Stimulated activated naive CD8-positive, alpha-beta T cell treated with anti-CD3 and anti-CD28 coated beads, Interleukin-15, Interleukin-2, amounts not matched to agents 100 ng/mL and 50 ng/mL, for 24 hours (primary cell): ENCODE results near the gene FRZB.
A peak's percentile ranks its signal among the peaks of the same experiment; 100 is the strongest.

ENCODE experiments used
- H3K27ac Mint-ChIP-seq: one replicate; pipeline ENCODE4 v1.8.0; 2021; ENCODE audit warnings: mild to moderate bottlenecking, mixed read lengths
- H3K27me3 Mint-ChIP-seq: one replicate; pipeline ENCODE4 v1.8.0; 2021; ENCODE audit warnings: mixed read lengths
- H3K36me3 Mint-ChIP-seq: one replicate; pipeline ENCODE4 v1.8.0; 2021; ENCODE audit warnings: low read depth, mixed read lengths
- H3K4me1 Mint-ChIP-seq: one replicate; pipeline ENCODE4 v1.8.0; 2021; ENCODE audit warnings: low read depth, mixed read lengths
- H3K4me3 Mint-ChIP-seq: one replicate; pipeline ENCODE4 v1.8.0; 2021; ENCODE audit warnings: mild to moderate bottlenecking, mixed read lengths
- H3K9me3 Mint-ChIP-seq: one replicate; pipeline ENCODE4 v1.8.0; 2021; ENCODE audit warnings: mixed read lengths

Gene FRZB, protein sequence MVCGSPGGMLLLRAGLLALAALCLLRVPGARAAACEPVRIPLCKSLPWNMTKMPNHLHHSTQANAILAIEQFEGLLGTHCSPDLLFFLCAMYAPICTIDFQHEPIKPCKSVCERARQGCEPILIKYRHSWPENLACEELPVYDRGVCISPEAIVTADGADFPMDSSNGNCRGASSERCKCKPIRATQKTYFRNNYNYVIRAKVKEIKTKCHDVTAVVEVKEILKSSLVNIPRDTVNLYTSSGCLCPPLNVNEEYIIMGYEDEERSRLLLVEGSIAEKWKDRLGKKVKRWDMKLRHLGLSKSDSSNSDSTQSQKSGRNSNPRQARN

DNA sequence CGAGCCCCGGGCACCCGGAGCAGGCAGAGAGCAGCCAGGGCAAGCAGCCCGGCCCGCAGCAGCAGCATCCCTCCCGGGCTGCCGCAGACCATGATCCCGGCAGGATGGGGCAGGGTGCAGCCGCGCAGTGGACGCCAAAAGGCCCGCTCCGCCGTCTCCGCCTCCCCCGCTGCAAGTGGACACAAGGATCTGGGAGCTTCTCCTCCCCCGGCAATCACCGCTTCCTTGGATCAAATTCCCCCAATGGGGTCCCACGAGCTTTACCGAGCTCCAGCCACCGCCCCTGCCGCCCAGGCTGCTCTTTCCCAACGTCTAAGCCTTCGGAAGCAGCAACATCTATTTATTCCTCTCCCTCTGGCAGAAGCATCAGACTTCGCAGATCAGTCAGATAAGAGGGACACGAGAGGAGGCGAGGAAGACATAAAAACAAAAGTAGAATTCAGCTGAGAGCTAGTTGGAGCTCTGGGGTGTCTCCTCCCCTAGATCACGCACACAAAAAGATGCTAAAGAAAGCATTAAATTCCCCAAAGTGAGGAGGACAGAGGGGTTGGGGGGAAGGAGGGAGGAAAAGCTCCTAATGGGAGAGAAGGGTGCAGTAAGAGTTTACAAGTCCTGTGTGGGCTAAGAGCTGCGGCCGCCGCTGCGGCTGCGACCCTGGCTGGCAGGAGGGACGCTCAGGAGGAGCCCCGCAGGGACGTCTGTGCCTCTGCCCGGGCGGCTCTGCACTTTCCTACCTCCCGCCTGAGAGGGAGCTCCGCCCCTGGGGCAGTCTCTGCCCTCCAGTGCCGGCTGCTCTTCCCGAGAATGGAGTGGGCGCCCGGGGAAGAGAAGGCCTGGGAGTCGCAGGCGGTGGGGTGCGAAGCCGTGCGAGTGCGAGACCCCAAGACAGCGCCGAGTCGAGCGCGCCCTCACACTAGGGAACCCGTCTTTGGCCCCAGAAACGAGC is at the start of gene FRZB:
FRZB (minus strand) TSS at position 177 of the 946 bp plus-strand sequence; CDS start at position 92, 85 bp downstream.
- peaks cover 13% of the 10 kb centered on the region for H3K4me1 Mint-ChIP-seq
- H3K36me3 Mint-ChIP-seq: no peaks in the 10 kb centered on the region
- H3K4me3 Mint-ChIP-seq: peak within 1 kb of the TSS; percentile 42
- H3K27ac Mint-ChIP-seq: no peak within 1 kb of the TSS
- no peaks in the 10 kb centered on the region for H3K9me3 Mint-ChIP-seq
- peaks cover 69% of the 10 kb centered on the region for H3K27me3 Mint-ChIP-seq

DNA sequence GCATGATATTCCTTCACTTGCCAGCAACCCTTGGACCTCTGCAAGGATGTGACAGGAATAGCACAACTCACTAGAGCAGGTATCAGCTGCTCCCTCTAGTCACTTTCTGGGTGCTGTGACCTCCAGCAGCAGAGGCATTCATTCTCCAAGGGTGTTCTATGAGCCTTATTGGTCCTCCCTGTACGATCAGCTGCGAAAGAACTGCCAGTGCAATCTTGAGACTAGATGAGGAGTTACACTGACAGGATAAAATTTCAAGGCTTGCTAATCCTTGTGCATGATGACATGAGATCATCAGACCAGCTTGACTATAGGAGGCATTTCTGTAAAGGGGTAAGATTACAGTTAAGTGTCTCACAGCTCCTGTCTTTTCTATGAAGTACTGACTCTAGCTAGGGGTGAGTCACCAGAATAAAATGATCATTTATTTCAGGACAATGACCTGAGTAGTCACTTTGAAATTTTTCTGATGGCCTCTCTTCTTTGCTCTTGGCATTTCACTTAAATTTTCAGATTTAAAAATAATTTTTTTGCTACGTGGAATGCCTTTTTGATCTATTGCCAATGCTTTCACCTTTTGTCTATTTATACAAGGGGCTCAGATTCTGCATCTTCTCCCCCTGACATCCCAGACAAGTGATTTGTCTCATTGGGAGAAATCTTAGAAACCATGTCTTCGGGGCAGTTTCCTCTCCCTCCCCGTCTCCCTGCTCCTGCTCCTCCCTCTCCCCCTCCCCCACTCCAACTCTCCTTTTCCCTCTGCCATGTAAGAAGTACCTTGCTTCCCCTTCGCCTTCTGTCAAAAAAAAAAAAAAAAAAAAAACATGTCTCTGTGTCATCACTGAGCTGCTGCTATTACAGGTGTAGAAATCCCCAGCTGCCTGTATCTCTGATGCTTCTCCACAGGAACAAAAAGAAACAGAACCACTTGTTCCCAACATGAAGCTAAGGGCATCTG is 49.2 kb upstream of the FRZB start:
- no peak overlapping the region for H3K4me3 Mint-ChIP-seq
- no peaks in the 10 kb centered on the region for H3K36me3 Mint-ChIP-seq
- H3K4me1 Mint-ChIP-seq: no peaks in the 10 kb centered on the region

DNA sequence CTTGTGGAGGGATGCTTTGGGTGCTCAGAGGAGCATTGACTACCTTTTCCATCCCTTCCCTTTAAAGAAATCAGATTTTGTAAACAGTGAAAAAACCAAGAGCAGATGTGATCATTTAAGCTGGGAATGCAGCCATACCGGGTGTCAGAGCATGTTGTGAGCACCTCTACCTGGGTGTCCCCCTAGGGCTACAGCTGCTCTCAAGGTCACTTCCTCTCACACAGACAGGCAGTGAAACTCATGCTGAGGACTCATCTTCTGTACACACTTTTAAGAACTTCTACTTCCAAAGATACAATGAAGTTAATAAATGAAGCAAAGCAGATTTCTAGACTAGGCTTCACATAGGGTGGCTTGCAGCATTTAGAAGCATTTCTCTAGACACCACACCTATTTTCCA is 48.4 kb upstream of the FRZB start:
- Mint-ChIP-seq H3K36me3 (no peaks in the 10 kb centered on the region), H3K27me3 (no peaks in the 10 kb centered on the region), H3K9me3 (no peaks in the 10 kb centered on the region), H3K4me3 (no peak overlapping the region), H3K27ac (no peak overlapping the region), H3K4me1 (no peaks in the 10 kb centered on the region)

More for the DNA sequence above, 49.2 kb upstream of the FRZB start:
- Mint-ChIP-seq H3K9me3 (no peaks in the 10 kb centered on the region), H3K27me3 (no peaks in the 10 kb centered on the region), H3K27ac (no peak overlapping the region)

DNA sequence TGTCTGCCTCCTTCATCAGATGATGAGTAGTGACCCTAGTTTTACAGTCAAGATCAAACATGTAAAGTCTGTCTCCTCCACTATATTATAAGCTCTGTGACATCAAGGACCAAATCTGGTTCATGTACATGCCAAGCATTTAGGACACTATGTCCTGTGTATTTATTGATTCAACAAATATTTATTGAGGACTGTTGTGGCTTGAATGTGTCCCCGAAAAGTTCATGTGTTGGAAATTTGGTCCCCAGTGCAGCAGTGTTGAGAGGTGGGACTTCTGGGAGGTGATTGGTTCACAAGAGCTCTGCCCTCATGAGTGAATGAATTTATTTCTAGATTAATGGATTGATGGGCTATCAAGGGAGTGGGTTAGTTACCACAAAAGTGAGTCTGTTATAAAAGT is 46.6 kb upstream of the FRZB start:
- H3K36me3 Mint-ChIP-seq: no peaks in the 10 kb centered on the region
- no peaks in the 10 kb centered on the region for H3K27me3 Mint-ChIP-seq
- H3K4me1 Mint-ChIP-seq: no peaks in the 10 kb centered on the region
- no peak overlapping the region for H3K27ac Mint-ChIP-seq
- no peak overlapping the region for H3K4me3 Mint-ChIP-seq
- H3K9me3 Mint-ChIP-seq: no peaks in the 10 kb centered on the region

DNA sequence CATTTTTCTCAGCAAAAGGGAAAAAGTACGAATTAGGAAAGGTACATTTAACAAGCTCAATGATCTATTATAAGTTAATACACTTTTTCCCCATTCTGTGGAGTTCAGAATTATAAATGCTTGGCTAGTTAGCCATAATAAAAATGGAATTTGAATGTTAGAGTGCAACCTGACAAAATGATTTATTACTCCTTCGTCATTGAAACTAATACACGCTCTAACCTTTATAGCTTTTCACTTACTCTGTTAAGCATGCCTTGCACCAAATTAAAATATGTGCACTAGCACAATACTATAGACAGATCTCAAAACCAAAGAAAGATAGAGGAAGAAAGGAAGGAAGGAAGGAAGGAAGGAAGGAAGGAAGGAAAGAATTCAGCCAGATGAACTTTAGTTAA is 46.1 kb upstream of the FRZB start:
- H3K4me3 Mint-ChIP-seq: no peak overlapping the region
- no peaks in the 10 kb centered on the region for H3K27me3 Mint-ChIP-seq
- no peaks in the 10 kb centered on the region for H3K4me1 Mint-ChIP-seq
- no peak overlapping the region for H3K27ac Mint-ChIP-seq
- no peaks in the 10 kb centered on the region for H3K9me3 Mint-ChIP-seq
- H3K36me3 Mint-ChIP-seq: no peaks in the 10 kb centered on the region

DNA sequence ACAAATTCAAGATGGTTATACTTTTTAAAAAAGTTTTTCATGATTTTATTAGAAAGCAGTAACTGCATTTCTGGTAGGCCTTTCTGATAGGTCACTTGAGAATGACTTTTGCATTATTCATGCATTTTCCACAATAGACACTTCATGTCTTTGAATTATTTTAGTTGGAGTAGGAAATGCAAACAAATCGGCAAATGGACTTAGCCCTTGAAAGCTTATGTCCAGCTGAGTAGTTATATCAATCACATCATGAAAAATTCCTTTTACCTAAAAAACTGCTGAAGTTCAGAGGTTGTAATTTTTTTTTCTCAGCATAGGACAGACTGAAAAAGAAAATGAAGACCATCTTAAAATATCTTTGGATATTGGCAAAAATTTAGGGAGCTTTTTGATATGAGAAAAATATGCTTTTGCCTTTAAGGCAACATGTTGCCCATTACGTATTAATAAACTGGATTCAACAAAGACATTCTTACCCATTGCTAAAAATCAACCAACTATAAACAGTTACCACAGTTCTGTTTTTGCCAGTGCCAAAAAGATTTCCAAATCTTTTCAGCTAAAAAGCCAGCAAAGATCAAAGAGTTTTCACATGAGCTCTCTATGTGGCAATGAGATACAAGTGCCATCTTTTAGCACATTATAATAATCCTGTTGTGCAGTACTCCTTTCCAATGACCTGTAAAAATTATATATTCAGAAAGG is 45.5 kb upstream of the FRZB start:
- H3K36me3 Mint-ChIP-seq: no peaks in the 10 kb centered on the region
- H3K27ac Mint-ChIP-seq: no peak overlapping the region
- H3K27me3 Mint-ChIP-seq: no peaks in the 10 kb centered on the region
- H3K4me3 Mint-ChIP-seq: no peak overlapping the region
- no peaks in the 10 kb centered on the region for H3K9me3 Mint-ChIP-seq
- no peaks in the 10 kb centered on the region for H3K4me1 Mint-ChIP-seq

DNA sequence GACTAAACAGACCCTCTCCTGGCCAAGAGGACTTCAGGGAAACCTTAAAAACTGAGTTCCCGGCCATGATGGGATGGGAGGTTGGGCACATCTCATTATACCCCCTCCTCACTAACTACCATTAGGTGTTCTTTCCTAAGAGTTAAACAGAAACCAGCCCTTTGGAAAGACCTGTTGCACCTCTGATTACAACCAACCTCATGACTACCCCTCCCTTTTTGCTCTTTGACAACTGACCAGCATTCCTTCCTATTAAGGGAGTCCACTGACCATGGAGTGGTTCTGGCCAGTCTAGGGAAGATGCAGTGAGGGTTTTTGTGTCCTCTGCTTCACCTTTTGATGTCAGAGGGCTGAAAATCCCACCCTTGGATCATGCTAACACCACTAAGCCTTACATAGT is 44.5 kb upstream of the FRZB start:
- Mint-ChIP-seq H3K36me3 (no peaks in the 10 kb centered on the region), H3K27ac (no peak overlapping the region), H3K27me3 (no peaks in the 10 kb centered on the region), H3K4me1 (no peaks in the 10 kb centered on the region), H3K4me3 (no peak overlapping the region), H3K9me3 (no peaks in the 10 kb centered on the region)

DNA sequence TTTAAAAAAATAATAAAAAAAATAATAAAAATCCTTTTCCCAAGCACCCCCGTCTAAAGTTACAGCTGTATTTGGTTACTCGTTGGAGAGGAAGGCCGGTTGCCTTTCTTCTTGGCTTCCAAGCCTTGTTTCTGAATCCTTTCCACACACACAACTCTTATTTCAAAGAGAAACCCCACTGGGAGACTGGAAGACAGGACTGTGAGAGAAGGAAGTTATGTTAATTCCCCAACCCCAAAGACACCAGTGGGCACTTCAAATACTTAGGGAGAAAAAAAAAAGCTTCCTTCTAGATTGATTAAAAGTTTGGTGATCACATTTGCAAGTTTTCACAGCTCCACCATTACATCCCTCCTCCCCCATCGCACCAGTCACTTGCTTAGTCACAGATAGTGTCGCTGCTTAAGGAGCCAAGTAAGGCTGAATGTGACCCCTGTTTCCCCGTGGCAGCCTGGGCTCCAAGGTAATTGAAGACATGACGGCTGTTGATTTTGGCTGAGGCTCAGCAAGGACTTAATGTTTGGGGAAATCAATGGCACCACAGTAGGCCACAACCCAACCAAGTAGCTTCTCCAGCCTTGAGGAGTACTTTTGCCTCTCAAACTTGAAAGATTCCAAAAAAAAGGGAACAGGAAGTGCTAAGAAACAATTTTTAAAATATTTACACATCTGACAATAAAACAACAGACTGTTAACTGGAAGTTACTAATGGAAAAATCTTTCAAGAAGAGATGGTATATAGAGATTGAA is 40.8 kb upstream of the FRZB start:
- no peaks in the 10 kb centered on the region for H3K4me1 Mint-ChIP-seq
- no peaks in the 10 kb centered on the region for H3K27me3 Mint-ChIP-seq
- no peak overlapping the region for H3K4me3 Mint-ChIP-seq
- no peaks in the 10 kb centered on the region for H3K9me3 Mint-ChIP-seq
- H3K27ac Mint-ChIP-seq: no peak overlapping the region
- H3K36me3 Mint-ChIP-seq: no peaks in the 10 kb centered on the region

DNA sequence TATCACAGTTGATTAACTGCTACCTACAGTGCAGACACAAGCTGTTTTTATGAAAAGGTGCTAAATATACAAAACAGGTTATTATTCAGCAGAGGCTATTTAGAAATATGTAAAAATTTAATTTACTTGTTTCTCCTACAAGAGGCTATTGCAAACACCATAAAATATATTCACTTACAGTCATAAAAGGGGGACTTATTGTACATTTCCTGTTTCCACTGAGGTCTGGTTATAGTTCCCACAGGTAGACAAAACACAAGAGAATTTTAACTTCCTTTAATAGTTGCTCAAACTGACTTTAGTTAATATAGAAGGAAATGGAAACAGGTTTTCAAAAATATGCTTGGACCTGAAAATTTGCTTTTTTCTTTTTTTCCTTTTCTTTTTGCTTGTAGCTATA is 40.0 kb upstream of the FRZB start:
- no peak overlapping the region for H3K4me3 Mint-ChIP-seq
- H3K9me3 Mint-ChIP-seq: no peaks in the 10 kb centered on the region
- no peaks in the 10 kb centered on the region for H3K36me3 Mint-ChIP-seq
- H3K4me1 Mint-ChIP-seq: no peaks in the 10 kb centered on the region
- no peak overlapping the region for H3K27ac Mint-ChIP-seq
- H3K27me3 Mint-ChIP-seq: no peaks in the 10 kb centered on the region

DNA sequence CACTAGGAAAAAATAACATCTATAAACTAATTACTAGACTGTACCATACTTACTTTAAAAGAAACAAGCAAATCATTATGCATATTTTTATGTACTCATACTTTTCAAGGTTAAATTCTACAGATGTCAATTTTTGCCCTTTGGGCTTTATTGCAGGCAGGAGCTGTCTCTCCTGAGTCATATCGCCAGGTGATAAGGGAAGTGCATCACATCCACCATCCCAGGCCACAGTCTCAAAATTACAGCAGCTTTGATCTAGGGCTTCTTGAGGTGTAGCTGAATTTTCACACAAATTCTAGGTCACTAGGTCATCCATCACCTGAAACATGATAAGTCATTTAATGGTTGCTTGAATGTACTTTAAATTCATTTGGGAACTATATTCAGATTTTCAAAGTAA is 38.4 kb upstream of the FRZB start:
- Mint-ChIP-seq H3K27me3 (no peaks in the 10 kb centered on the region), H3K4me1 (no peaks in the 10 kb centered on the region), H3K36me3 (no peaks in the 10 kb centered on the region), H3K27ac (no peak overlapping the region), H3K4me3 (no peak overlapping the region), H3K9me3 (no peaks in the 10 kb centered on the region)

DNA sequence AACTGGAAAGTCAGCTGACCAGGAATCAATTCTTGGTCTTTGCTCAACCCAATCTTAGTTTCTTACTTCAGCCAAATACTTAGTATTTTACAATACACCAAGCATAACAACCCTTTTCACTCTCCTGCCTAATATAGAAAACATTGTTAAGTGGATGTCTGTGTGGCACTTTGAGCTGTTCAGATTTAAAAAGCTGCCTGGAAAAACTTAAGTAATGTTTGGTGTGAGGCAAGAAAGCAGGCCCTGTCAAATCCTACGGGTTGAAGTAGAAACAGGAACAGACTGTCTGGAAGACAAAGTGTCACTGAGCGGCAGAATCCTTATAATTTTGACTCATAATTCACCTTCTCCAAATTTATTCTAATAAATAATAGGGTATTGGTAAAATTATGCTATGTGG is 37.1 kb upstream of the FRZB start:
- Mint-ChIP-seq H3K27me3 (no peaks in the 10 kb centered on the region), H3K9me3 (no peaks in the 10 kb centered on the region), H3K4me1 (no peaks in the 10 kb centered on the region), H3K27ac (no peak overlapping the region), H3K4me3 (no peak overlapping the region), H3K36me3 (no peaks in the 10 kb centered on the region)

DNA sequence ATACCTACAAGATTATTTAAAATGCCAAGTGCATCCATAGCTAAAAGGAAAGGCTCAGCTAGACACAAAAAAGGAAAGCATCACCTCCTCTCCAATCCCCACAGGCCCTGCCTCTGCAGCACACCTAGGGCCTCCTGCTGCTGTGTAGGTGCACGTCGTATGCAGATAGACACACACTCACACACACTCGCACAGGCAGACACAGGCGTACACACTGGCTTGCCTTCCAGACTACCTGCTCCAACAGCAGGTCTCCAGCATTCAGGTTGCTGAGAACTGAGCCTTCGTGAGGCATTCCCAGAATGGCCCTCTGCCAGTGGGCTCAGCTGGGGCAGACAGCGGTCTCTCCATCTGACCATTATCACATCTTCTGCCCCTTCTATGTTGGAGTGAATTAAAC is 35.3 kb upstream of the FRZB start:
- H3K27me3 Mint-ChIP-seq: no peaks in the 10 kb centered on the region
- no peaks in the 10 kb centered on the region for H3K9me3 Mint-ChIP-seq

DNA sequence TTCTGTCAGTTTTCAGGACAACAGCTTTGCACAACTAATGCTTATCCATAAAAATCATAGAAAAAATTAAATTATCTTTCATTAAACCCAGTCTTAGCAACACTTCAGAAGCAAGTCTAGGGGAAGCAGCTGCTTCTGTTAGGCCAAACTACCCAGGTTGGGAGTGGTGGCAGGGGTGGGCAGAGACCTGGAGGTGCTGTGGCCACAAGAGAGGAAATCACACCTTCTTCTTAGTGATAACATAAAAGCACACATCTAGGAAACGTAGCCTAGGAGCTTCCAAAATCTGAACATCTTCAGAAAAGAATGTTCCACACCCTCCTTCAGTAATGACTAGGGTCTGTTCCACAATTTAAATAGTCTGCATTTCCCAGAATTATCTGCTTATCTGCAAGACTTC is 32.3 kb upstream of the FRZB start:
- no peaks in the 10 kb centered on the region for H3K36me3 Mint-ChIP-seq
- no peak overlapping the region for H3K27ac Mint-ChIP-seq
- H3K9me3 Mint-ChIP-seq: no peaks in the 10 kb centered on the region
- no peak overlapping the region for H3K4me3 Mint-ChIP-seq
- H3K27me3 Mint-ChIP-seq: no peaks in the 10 kb centered on the region
- H3K4me1 Mint-ChIP-seq: no peaks in the 10 kb centered on the region

More for the DNA sequence above, 35.3 kb upstream of the FRZB start:
- Mint-ChIP-seq H3K36me3 (no peaks in the 10 kb centered on the region), H3K4me3 (no peak overlapping the region), H3K4me1 (no peaks in the 10 kb centered on the region), H3K27ac (no peak overlapping the region)

DNA sequence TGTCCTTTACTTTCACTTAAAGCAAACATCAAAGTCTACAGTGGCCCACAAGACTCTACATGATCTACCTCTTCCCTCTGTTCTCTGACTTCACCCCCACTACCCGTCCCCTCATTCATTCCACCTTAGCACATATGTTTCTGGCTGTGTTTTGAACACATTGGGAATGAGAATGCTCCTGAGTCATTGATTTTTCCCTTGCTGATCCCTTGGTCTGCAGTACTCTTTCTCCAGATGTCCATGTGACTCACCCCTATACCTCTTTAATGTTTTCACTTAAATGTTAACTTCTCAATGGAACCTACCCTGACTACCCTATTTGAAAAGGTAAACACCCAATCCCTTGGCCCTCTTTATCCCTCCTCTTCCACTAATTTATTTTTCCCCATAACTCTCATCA is 30.7 kb upstream of the FRZB start:
- Mint-ChIP-seq H3K4me1 (no peaks in the 10 kb centered on the region), H3K36me3 (no peaks in the 10 kb centered on the region), H3K4me3 (no peak overlapping the region), H3K27ac (no peak overlapping the region), H3K9me3 (no peaks in the 10 kb centered on the region), H3K27me3 (peaks cover 1% of the 10 kb centered on the region)
